WTC11 (cell line): ENCODE measurements around the gene PCSK1N. TPM values are rescaled to one million over a fixed set of nuclear protein-coding genes. Genes with fewer than 3 reads are reported as not detected.
A peak's percentile ranks its signal among the peaks of the same experiment; 100 is the strongest.

ENCODE experiments used
- ATAC-seq: fragments of 200-7000 bp; cut with Tn5 transposase; 2 replicates; pipeline ENCODE4 v1.10.0; 2021; ENCODE audit warnings: mild to moderate bottlenecking, moderate library complexity
- CTCF ChIA-PET: fragments of 300-600 bp; sonication (Branson Sonifier 250); formaldehyde crosslinking; loops from one replicate; lab custom pipeline; 2021; ENCODE audit warnings: antibody characterized with exemption; lab: Charles Lee
- POLR2A ChIA-PET: fragments of 350-600 bp; sonication (Branson Sonifier 250); formaldehyde crosslinking; loops from one replicate; lab custom pipeline; 2021; ENCODE audit warnings: antibody characterized with exemption; lab: Charles Lee
- DNase-seq: peaks from one replicate; pipeline ENCODE4 v3.0.0; 2021; ENCODE audit warnings: low spot score
- H3K27ac Mint-ChIP-seq: 2 replicates; pipeline ENCODE4 v1.8.0; 2021; ENCODE audit warnings: mixed read lengths
- H3K27me3 Mint-ChIP-seq: 2 replicates; pipeline ENCODE4 v1.8.0; 2021; ENCODE audit warnings: low read depth, mild to moderate bottlenecking, moderate library complexity, mixed read lengths
- H3K36me3 Mint-ChIP-seq: 2 replicates; pipeline ENCODE4 v1.8.0; 2021; ENCODE audit warnings: mixed read lengths
- H3K4me1 Mint-ChIP-seq: 2 replicates; pipeline ENCODE4 v1.8.0; 2022; ENCODE audit warnings: mixed read lengths
- H3K4me3 Mint-ChIP-seq: 2 replicates; pipeline ENCODE4 v1.8.0; 2021; ENCODE audit warnings: mild to moderate bottlenecking, moderate library complexity, mixed read lengths
- H3K9me3 Mint-ChIP-seq: 2 replicates; pipeline ENCODE4 v1.8.0; 2021; ENCODE audit warnings: mixed read lengths
- ATF1 ChIP-seq: sonication (generic); formaldehyde crosslinking; IDR thresholded peaks from 2 replicates; pipeline ENCODE4 v1.8.1; 2023; ENCODE audit warnings: mild to moderate bottlenecking, moderate library complexity, missing genetic modification reagents
- CREB1 ChIP-seq: sonication (generic); formaldehyde crosslinking; IDR thresholded peaks from 2 replicates; pipeline ENCODE4 v1.8.0; 2023; ENCODE audit warnings: mild to moderate bottlenecking, missing genetic modification reagents
- E2F1 ChIP-seq: sonication (generic); formaldehyde crosslinking; IDR thresholded peaks from 2 replicates; pipeline ENCODE4 v1.8.0; 2022; ENCODE audit warnings: mild to moderate bottlenecking, missing genetic modification reagents
- ERG ChIP-seq: fragments of 250-450 bp; sonication (Bioruptor Pico); IDR thresholded peaks from 2 replicates; pipeline ENCODE4 v1.8.0; 2021; ENCODE audit warnings: mild to moderate bottlenecking
- ESRRA ChIP-seq: sonication (generic); formaldehyde crosslinking; IDR thresholded peaks from 2 replicates; pipeline ENCODE4 v1.8.1; 2022; ENCODE audit warnings: mild to moderate bottlenecking, missing genetic modification reagents, borderline replicate concordance
- FOXJ3 ChIP-seq: sonication (generic); formaldehyde crosslinking; IDR thresholded peaks from 2 replicates; pipeline ENCODE4 v1.9.0; 2021; ENCODE audit warnings: missing genetic modification reagents, mild to moderate bottlenecking, borderline replicate concordance
- FOXK1 ChIP-seq: sonication (generic); formaldehyde crosslinking; IDR thresholded peaks from 2 replicates; pipeline ENCODE4 v1.8.0; 2022; ENCODE audit warnings: mild to moderate bottlenecking, moderate library complexity, missing genetic modification reagents
- FOXP1 ChIP-seq: sonication (generic); formaldehyde crosslinking; IDR thresholded peaks from 2 replicates; pipeline ENCODE4 v1.8.0; 2022; ENCODE audit warnings: missing genetic modification reagents, mild to moderate bottlenecking, moderate library complexity, borderline replicate concordance
- HMGA2 ChIP-seq: fragments of 250-450 bp; sonication (Bioruptor Pico); IDR thresholded peaks from 2 replicates; pipeline ENCODE4 v1.4.0; 2021; ENCODE audit warnings: mild to moderate bottlenecking, moderate library complexity
- IRF1 ChIP-seq: sonication (generic); formaldehyde crosslinking; IDR thresholded peaks from 2 replicates; pipeline ENCODE4 v1.8.0; 2023; ENCODE audit warnings: missing genetic modification reagents
- JUN ChIP-seq: sonication (generic); formaldehyde crosslinking; IDR thresholded peaks from 2 replicates; pipeline ENCODE4 v1.8.0; 2023; ENCODE audit warnings: mild to moderate bottlenecking, missing genetic modification reagents
- NFE2L1 ChIP-seq: sonication (generic); formaldehyde crosslinking; IDR thresholded peaks from 2 replicates; pipeline ENCODE4 v1.8.1; 2023; ENCODE audit warnings: missing genetic modification reagents
- RORB ChIP-seq: fragments of 250-450 bp; sonication (Bioruptor Pico); IDR thresholded peaks from 2 replicates; pipeline ENCODE4 v1.9.0; 2021; ENCODE audit warnings: mild to moderate bottlenecking
- SMAD3 ChIP-seq: sonication (generic); formaldehyde crosslinking; IDR thresholded peaks from 2 replicates; pipeline ENCODE4 v1.8.0; 2022; ENCODE audit warnings: missing genetic modification reagents, mild to moderate bottlenecking, borderline replicate concordance
- TEAD4 ChIP-seq: sonication (generic); formaldehyde crosslinking; IDR thresholded peaks from 2 replicates; pipeline ENCODE4 v1.8.0; 2022; ENCODE audit warnings: mild to moderate bottlenecking, missing genetic modification reagents
- USF2 ChIP-seq: sonication (generic); formaldehyde crosslinking; IDR thresholded peaks from 2 replicates; pipeline ENCODE4 v1.8.1; 2023; ENCODE audit warnings: mild to moderate bottlenecking, missing genetic modification reagents, moderate library complexity
- ZNF121 ChIP-seq: sonication (generic); formaldehyde crosslinking; IDR thresholded peaks from 2 replicates; pipeline ENCODE4 v1.8.0; 2023; ENCODE audit warnings: missing genetic modification reagents
- ZNF416 ChIP-seq: fragments of 250-450 bp; sonication (Bioruptor Pico); IDR thresholded peaks from 2 replicates; pipeline ENCODE4 v1.9.0; 2021; ENCODE audit warnings: mild to moderate bottlenecking, inconsistent platforms
- ZNF671 ChIP-seq: fragments of 250-450 bp; sonication (Bioruptor Pico); IDR thresholded peaks from 2 replicates; pipeline ENCODE4 v1.8.0; 2021; ENCODE audit warnings: mild to moderate bottlenecking
- ZSCAN18 ChIP-seq: fragments of 250-450 bp; sonication (Bioruptor Pico); IDR thresholded peaks from 2 replicates; pipeline ENCODE4 v2.1.2; 2022; ENCODE audit warnings: mild to moderate bottlenecking, moderate library complexity
- total RNA-seq: library from RNA; stranded (reverse); gene quantifications from 3 replicates; pipeline ENCODE4 v1.2.3, GENCODE V29; 2021
- TF ChIP-seq, protein P1 (sequence below): fragments of 250-450 bp; sonication (Bioruptor Pico); IDR thresholded peaks from 2 replicates; pipeline ENCODE4 v1.9.0; 2021; ENCODE audit warnings: mild to moderate bottlenecking
- TF ChIP-seq, protein P2 (sequence below): sonication (generic); formaldehyde crosslinking; IDR thresholded peaks from 2 replicates; pipeline ENCODE4 v1.8.0; 2023; ENCODE audit warnings: missing genetic modification reagents, mild to moderate bottlenecking, borderline replicate concordance
- TF ChIP-seq, protein P3 (sequence below): sonication (generic); formaldehyde crosslinking; IDR thresholded peaks from 2 replicates; pipeline ENCODE4 v1.8.0; 2022; ENCODE audit warnings: mild to moderate bottlenecking, missing genetic modification reagents

Gene PCSK1N
- total RNA-seq, 1 experiment from 2014 or later = 7.5 TPM

GRCh38 chrX:48839686-48840085 is 4.3 kb upstream of the PCSK1N start:
- H3K4me3 Mint-ChIP-seq = no peak overlapping the region
- ChIA-PET POLR2A (no interaction called here), CTCF (no interaction called here)
- peaks cover 19% of the 10 kb centered on the region for H3K27me3 Mint-ChIP-seq
- no peak overlapping the region for H3K27ac Mint-ChIP-seq
- H3K4me1 Mint-ChIP-seq = peaks cover 3% of the 10 kb centered on the region
- ATAC-seq (no peak), DNase-seq (no peak)
- no peaks in the 10 kb centered on the region for H3K36me3 Mint-ChIP-seq
- TF ChIP-seq, protein P1, sequence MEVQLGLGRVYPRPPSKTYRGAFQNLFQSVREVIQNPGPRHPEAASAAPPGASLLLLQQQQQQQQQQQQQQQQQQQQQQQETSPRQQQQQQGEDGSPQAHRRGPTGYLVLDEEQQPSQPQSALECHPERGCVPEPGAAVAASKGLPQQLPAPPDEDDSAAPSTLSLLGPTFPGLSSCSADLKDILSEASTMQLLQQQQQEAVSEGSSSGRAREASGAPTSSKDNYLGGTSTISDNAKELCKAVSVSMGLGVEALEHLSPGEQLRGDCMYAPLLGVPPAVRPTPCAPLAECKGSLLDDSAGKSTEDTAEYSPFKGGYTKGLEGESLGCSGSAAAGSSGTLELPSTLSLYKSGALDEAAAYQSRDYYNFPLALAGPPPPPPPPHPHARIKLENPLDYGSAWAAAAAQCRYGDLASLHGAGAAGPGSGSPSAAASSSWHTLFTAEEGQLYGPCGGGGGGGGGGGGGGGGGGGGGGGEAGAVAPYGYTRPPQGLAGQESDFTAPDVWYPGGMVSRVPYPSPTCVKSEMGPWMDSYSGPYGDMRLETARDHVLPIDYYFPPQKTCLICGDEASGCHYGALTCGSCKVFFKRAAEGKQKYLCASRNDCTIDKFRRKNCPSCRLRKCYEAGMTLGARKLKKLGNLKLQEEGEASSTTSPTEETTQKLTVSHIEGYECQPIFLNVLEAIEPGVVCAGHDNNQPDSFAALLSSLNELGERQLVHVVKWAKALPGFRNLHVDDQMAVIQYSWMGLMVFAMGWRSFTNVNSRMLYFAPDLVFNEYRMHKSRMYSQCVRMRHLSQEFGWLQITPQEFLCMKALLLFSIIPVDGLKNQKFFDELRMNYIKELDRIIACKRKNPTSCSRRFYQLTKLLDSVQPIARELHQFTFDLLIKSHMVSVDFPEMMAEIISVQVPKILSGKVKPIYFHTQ (CRISPR knock-in tag) = no peak
- TF ChIP-seq SMAD3 (no peak), USF2 (CRISPR knock-in tag) (no peak), CREB1 (no peak), ZNF416 (no peak), RORB (CRISPR knock-in tag) (no peak), FOXJ3 (CRISPR knock-in tag) (no peak), ERG (no peak), HMGA2 (no peak), FOXK1 (CRISPR knock-in tag) (no peak), E2F1 (CRISPR knock-in tag) (no peak), IRF1 (CRISPR knock-in tag) (no peak)
- no peaks in the 10 kb centered on the region for H3K9me3 Mint-ChIP-seq

- Mint-ChIP-seq H3K9me3 (no peaks in the 10 kb centered on the region), H3K27me3 (peaks cover 67% of the 10 kb centered on the region), H3K4me3 (peak overlapping the region; percentile 79), H3K36me3 (no peaks in the 10 kb centered on the region), H3K27ac (no peak overlapping the region), H3K4me1 (peaks cover 11% of the 10 kb centered on the region)
- CTCF ChIA-PET = no interaction called here
- no peak for DNase-seq
- no peak for ATAC-seq
- POLR2A ChIA-PET = no interaction called here
- TF ChIP-seq FOXP1 (CRISPR knock-in tag) (no peak), ESRRA (CRISPR knock-in tag) (no peak), ZNF671 (CRISPR knock-in tag) (no peak), ZSCAN18 (CRISPR knock-in tag) (no peak), TEAD4 (CRISPR knock-in tag) (no peak), ZNF121 (CRISPR knock-in tag) (no peak), NFE2L1 (CRISPR knock-in tag) (no peak), JUN (no peak), ATF1 (no peak)
- TF ChIP-seq, protein P2, sequence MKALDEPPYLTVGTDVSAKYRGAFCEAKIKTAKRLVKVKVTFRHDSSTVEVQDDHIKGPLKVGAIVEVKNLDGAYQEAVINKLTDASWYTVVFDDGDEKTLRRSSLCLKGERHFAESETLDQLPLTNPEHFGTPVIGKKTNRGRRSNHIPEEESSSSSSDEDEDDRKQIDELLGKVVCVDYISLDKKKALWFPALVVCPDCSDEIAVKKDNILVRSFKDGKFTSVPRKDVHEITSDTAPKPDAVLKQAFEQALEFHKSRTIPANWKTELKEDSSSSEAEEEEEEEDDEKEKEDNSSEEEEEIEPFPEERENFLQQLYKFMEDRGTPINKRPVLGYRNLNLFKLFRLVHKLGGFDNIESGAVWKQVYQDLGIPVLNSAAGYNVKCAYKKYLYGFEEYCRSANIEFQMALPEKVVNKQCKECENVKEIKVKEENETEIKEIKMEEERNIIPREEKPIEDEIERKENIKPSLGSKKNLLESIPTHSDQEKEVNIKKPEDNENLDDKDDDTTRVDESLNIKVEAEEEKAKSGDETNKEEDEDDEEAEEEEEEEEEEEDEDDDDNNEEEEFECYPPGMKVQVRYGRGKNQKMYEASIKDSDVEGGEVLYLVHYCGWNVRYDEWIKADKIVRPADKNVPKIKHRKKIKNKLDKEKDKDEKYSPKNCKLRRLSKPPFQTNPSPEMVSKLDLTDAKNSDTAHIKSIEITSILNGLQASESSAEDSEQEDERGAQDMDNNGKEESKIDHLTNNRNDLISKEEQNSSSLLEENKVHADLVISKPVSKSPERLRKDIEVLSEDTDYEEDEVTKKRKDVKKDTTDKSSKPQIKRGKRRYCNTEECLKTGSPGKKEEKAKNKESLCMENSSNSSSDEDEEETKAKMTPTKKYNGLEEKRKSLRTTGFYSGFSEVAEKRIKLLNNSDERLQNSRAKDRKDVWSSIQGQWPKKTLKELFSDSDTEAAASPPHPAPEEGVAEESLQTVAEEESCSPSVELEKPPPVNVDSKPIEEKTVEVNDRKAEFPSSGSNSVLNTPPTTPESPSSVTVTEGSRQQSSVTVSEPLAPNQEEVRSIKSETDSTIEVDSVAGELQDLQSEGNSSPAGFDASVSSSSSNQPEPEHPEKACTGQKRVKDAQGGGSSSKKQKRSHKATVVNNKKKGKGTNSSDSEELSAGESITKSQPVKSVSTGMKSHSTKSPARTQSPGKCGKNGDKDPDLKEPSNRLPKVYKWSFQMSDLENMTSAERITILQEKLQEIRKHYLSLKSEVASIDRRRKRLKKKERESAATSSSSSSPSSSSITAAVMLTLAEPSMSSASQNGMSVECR (CRISPR knock-in tag) = no peak
- TF ChIP-seq, protein P3, sequence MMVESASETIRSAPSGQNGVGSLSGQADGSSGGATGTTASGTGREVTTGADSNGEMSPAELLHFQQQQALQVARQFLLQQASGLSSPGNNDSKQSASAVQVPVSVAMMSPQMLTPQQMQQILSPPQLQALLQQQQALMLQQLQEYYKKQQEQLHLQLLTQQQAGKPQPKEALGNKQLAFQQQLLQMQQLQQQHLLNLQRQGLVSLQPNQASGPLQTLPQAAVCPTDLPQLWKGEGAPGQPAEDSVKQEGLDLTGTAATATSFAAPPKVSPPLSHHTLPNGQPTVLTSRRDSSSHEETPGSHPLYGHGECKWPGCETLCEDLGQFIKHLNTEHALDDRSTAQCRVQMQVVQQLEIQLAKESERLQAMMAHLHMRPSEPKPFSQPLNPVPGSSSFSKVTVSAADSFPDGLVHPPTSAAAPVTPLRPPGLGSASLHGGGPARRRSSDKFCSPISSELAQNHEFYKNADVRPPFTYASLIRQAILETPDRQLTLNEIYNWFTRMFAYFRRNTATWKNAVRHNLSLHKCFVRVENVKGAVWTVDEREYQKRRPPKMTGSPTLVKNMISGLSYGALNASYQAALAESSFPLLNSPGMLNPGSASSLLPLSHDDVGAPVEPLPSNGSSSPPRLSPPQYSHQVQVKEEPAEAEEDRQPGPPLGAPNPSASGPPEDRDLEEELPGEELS (CRISPR knock-in tag) = no peak
These were observed 1.1 kb downstream of the PCSK1N start for GRCh38 chrX:48834383-48834709.
